OCI-LY3 (cell line): Measurements from ENCODE around the gene ARRB2.

Experiments
- CTCF ChIP-seq: fragments of 200-600, 300-600 bp; sonication (generic); IDR thresholded peaks from 2 replicates; pipeline ENCODE4 v1.5.1; 2014; ENCODE audit warnings: antibody characterized with exemption, low read length, low read depth
- EZH2phosphoT487 ChIP-seq: fragments of 200-600 bp; shearing (Covaris generic); IDR thresholded peaks from 2 replicates; pipeline ENCODE4 v1.6.1; 2018; ENCODE audit warnings: antibody characterized with exemption, mixed run types, low read depth

GRCh38 chr17:4704991-4705390 lies 5.4 kb upstream of the ARRB2 start:
- TF ChIP-seq CTCF (no peak), EZH2phosphoT487 (no peak)
